KBM-7 (cell line): Measurements from ENCODE around the gene FRMD5.

Experiments
- DNase-seq: peaks from one replicate; pipeline ENCODE4 v3.0.0-alpha.2; 2015
- in situ Hi-C: fragments of 300-500 bp; cut with MboI; formaldehyde crosslinking; loops from 2 replicates; pipeline ENCODE4 v1.14.3; 2020; ENCODE audit warnings: low sequenced_read_pairs, low pct_unique_long_range_greater_than_20kb, mixed read lengths

FRMD5 gene

GRCh38 chr15:43950531-43950930 is 244.5 kb downstream of the FRMD5 start:
- in situ Hi-C loops = no loop called here
- DNase-seq = no peak

- in situ Hi-C loops = no loop called here
Observed at GRCh38 chr15:43948691-43949325, 246.3 kb downstream of the FRMD5 start.

GRCh38 chr15:43943511-43943910 is 251.6 kb downstream of the FRMD5 start:
- in situ Hi-C loops = no loop called here
- no peak for DNase-seq

More at GRCh38 chr15:43948691-43949325, 246.3 kb downstream of the FRMD5 start:
- DNase-seq = no peak

- DNase-seq = no peak
- in situ Hi-C loops = no loop called here
Observed at GRCh38 chr15:43942194-43942593, 252.9 kb downstream of the FRMD5 start.

GRCh38 chr15:43941555-43941954 is 253.5 kb downstream of the FRMD5 start:
- no peak for DNase-seq
- in situ Hi-C loops = no loop called here

GRCh38 chr15:43941071-43941470 is 254.0 kb downstream of the FRMD5 start:
- DNase-seq = no peak
- in situ Hi-C loops = no loop called here

GRCh38 chr15:43939070-43939469 is 256.0 kb downstream of the FRMD5 start:
- peak; percentile 18 for DNase-seq
- in situ Hi-C loops = no loop called here

- no peak for DNase-seq
- in situ Hi-C loops = no loop called here
Observed at GRCh38 chr15:43934480-43934879, 260.6 kb downstream of the FRMD5 start.

GRCh38 chr15:43932907-43933306 is 262.2 kb downstream of the FRMD5 start:
- in situ Hi-C loops = no loop called here
- DNase-seq = no peak

GRCh38 chr15:43931790-43932435 is 263.2 kb downstream of the FRMD5 start:
- no peak for DNase-seq
- in situ Hi-C loops = no loop called here

GRCh38 chr15:43931119-43931518 is 264.0 kb downstream of the FRMD5 start:
- DNase-seq = no peak
- in situ Hi-C loops = no loop called here

GRCh38 chr15:43930556-43930955 is 264.5 kb downstream of the FRMD5 start:
- DNase-seq = no peak
- in situ Hi-C loops = no loop called here

- in situ Hi-C loops = no loop called here
- no peak for DNase-seq
Observed at GRCh38 chr15:43930079-43930478, 265.0 kb downstream of the FRMD5 start.

- DNase-seq = no peak
- in situ Hi-C loops = no loop called here
Observed at GRCh38 chr15:43928152-43928551, 266.9 kb downstream of the FRMD5 start.

- in situ Hi-C loops = no loop called here
- no peak for DNase-seq
Observed at GRCh38 chr15:43927203-43927602, 267.9 kb downstream of the FRMD5 start.

- in situ Hi-C loops = no loop called here
- no peak for DNase-seq
Observed at GRCh38 chr15:43923553-43923952, 271.5 kb downstream of the FRMD5 start.

GRCh38 chr15:43922021-43922420 is 273.1 kb downstream of the FRMD5 start:
- no peak for DNase-seq
- in situ Hi-C loops = no loop called here

GRCh38 chr15:43920815-43921214 is 274.3 kb downstream of the FRMD5 start:
- in situ Hi-C loops = no loop called here

GRCh38 chr15:43920254-43920600 is 274.8 kb downstream of the FRMD5 start:
- DNase-seq = no peak
- in situ Hi-C loops = no loop called here

More at GRCh38 chr15:43920815-43921214, 274.3 kb downstream of the FRMD5 start:
- DNase-seq = no peak

GRCh38 chr15:43919540-43920253 is 275.4 kb downstream of the FRMD5 start:
- in situ Hi-C loops = no loop called here
- no peak for DNase-seq
